IMR-90 (cell line): ENCODE data around the gene PCYT2. TPM values are rescaled to one million over a fixed set of nuclear protein-coding genes. Genes with fewer than 3 reads are reported as not detected.

ENCODE experiments used
- ATAC-seq: fragments of 200-7000 bp; cut with Tn5 transposase; 2 replicates; pipeline ENCODE4 v1.9.1; 2020; ENCODE audit warnings: low read depth, mild to moderate bottlenecking, moderate library complexity
- BruUV-seq: library from RNA; stranded (reverse); fragments of 400-500 nt; replicated peaks from 2 replicates; lab custom pipeline; 2021; lab: Mats Ljungman, UMichigan
- CTCF ChIA-PET: fragments of 300-600 bp; formaldehyde crosslinking; extraction: SDS; loops from one replicate; lab custom pipeline; 2021; ENCODE audit warnings: antibody characterized with exemption; lab: Yijun Ruan, JAX
- POLR2A ChIA-PET: fragments of 300-600 bp; sonication (Branson Sonifier 250); formaldehyde crosslinking; loops from one replicate; lab custom pipeline; 2022; ENCODE audit warnings: antibody characterized with exemption; ENCODE audit not compliant: unreplicated experiment; lab: Charles Lee
- DNase-seq: peaks from one replicate; pipeline ENCODE4 v3.0.0; 2013
- H2AFZ ChIP-seq: replicated peaks from 2 replicates; pipeline ENCODE3; 2013; ENCODE audit warnings: low read length, mild to moderate bottlenecking; ENCODE audit not compliant: poor library complexity
- H2AK5ac ChIP-seq: 2 replicates; pipeline ENCODE4 v1.6.1; 2013; ENCODE audit warnings: low read depth, low read length, inconsistent platforms
- H2AK9ac ChIP-seq: replicated peaks from 2 replicates; pipeline ENCODE3; 2013; ENCODE audit warnings: mild to moderate bottlenecking, low read depth, low read length, moderate library complexity; ENCODE audit not compliant: poor library complexity
- H2BK120ac ChIP-seq: 2 replicates; pipeline ENCODE4 v1.6.1; 2013; ENCODE audit warnings: low read depth, low read length, inconsistent platforms
- H2BK15ac ChIP-seq: 3 replicates; pipeline ENCODE4 v1.6.1; 2013; ENCODE audit warnings: low read depth, low read length, inconsistent platforms
- H2BK20ac ChIP-seq: 2 replicates; pipeline ENCODE4 v1.6.1; 2013; ENCODE audit warnings: low read depth, mild to moderate bottlenecking, inconsistent platforms, low read length, moderate library complexity
- H2BK5ac ChIP-seq: 2 replicates; pipeline ENCODE4 v1.6.1; 2013; ENCODE audit warnings: mild to moderate bottlenecking, low read depth, low read length, inconsistent platforms; ENCODE audit not compliant: poor library complexity, severe bottlenecking
- H3K14ac ChIP-seq: replicated peaks from 2 replicates; pipeline ENCODE4 v1.6.1; 2013; ENCODE audit warnings: low read depth, low read length, inconsistent platforms
- H3K18ac ChIP-seq: 2 replicates; pipeline ENCODE4 v1.6.1; 2013; ENCODE audit warnings: low read depth, low read length, control low read depth
- H3K23ac ChIP-seq: 2 replicates; pipeline ENCODE4 v1.6.1; 2013; ENCODE audit warnings: low read depth, low read length, inconsistent platforms
- H3K27ac ChIP-seq: 2 replicates; pipeline ENCODE4 v1.5.1; 2013; ENCODE audit warnings: mild to moderate bottlenecking, control low read depth, low read length; ENCODE audit not compliant: insufficient read depth
- H3K27me3 ChIP-seq: 2 replicates; pipeline ENCODE4 v1.6.1; 2013; ENCODE audit warnings: low read length; ENCODE audit not compliant: control insufficient read depth, insufficient read depth
- H3K36me3 ChIP-seq: 2 replicates; pipeline ENCODE4 v1.6.1; 2013; ENCODE audit warnings: low read length, mixed read lengths; ENCODE audit not compliant: control insufficient read depth, insufficient read depth
- H3K4ac ChIP-seq: 2 replicates; pipeline ENCODE4 v1.6.1; 2013; ENCODE audit warnings: low read depth, low read length, inconsistent platforms
- H3K4me1 ChIP-seq: 2 replicates; pipeline ENCODE4 v1.6.1; 2013; ENCODE audit warnings: low read length, mixed read lengths; ENCODE audit not compliant: control insufficient read depth, insufficient read depth
- H3K4me2 ChIP-seq: 2 replicates; pipeline ENCODE4 v1.6.1; 2013; ENCODE audit warnings: low read depth, mild to moderate bottlenecking, control low read depth, low read length, moderate library complexity
- H3K4me3 ChIP-seq: 2 replicates; pipeline ENCODE4 v1.5.1; 2013; ENCODE audit warnings: low read depth, mild to moderate bottlenecking, control low read depth, low read length, moderate library complexity; ENCODE audit not compliant: insufficient read depth
- H3K56ac ChIP-seq: 2 replicates; pipeline ENCODE4 v1.6.1; 2013; ENCODE audit warnings: low read length, inconsistent platforms; ENCODE audit not compliant: insufficient read depth; ENCODE audit errors: extremely low read depth
- H3K79me1 ChIP-seq, 2 experiments: 2 replicates each; pipeline ENCODE4 v1.6.1; 2013; ENCODE audit warnings: low read length in 2 of 2, inconsistent platforms in 1 of 2, low read depth in 1 of 2
- H3K9ac ChIP-seq: 2 replicates; pipeline ENCODE4 v1.6.1; 2013; ENCODE audit warnings: low read depth, low read length, control low read depth
- H3K9me1 ChIP-seq: 2 replicates; pipeline ENCODE4 v1.6.1; 2013; ENCODE audit warnings: low read length, inconsistent platforms; ENCODE audit not compliant: insufficient read depth
- H3K9me3 ChIP-seq: 2 replicates; pipeline ENCODE4 v1.6.1; 2013; ENCODE audit warnings: low read length; ENCODE audit not compliant: control insufficient read depth, insufficient read depth
- H4K20me1 ChIP-seq: 2 replicates; pipeline ENCODE4 v1.6.1; 2013; ENCODE audit warnings: low read length, inconsistent platforms; ENCODE audit not compliant: insufficient read depth
- H4K5ac ChIP-seq: 2 replicates; pipeline ENCODE4 v1.6.1; 2013; ENCODE audit warnings: mild to moderate bottlenecking, low read depth, low read length, control low read depth
- H4K8ac ChIP-seq, 2 experiments: 2 replicates each; pipeline ENCODE4 v1.6.1; 2013; ENCODE audit warnings: low read depth in 2 of 2, low read length in 2 of 2, control low read depth in 1 of 2, inconsistent platforms in 1 of 2
- H4K91ac ChIP-seq: 2 replicates; pipeline ENCODE4 v1.6.1; 2013; ENCODE audit warnings: low read depth, low read length, inconsistent platforms; ENCODE audit not compliant: insufficient read depth
- BHLHE40 ChIP-seq: fragments of 150-350 bp; IDR thresholded peaks from 2 replicates; pipeline ENCODE4 v1.6.1; 2016; ENCODE audit warnings: mild to moderate bottlenecking, low read depth, low read length
- CEBPB ChIP-seq: IDR thresholded peaks from 2 replicates; pipeline ENCODE4 v1.6.1; 2012; ENCODE audit warnings: low read depth, low read length, improper control_type of control experiment
- CTCF ChIP-seq: conservative IDR thresholded peaks from 2 replicates; pipeline ENCODE4 v1.5.1; 2012; ENCODE audit warnings: mild to moderate bottlenecking, low read depth, low read length, improper control_type of control experiment
- FOS ChIP-seq: fragments of 150-350 bp; IDR thresholded peaks from 2 replicates; pipeline ENCODE4 v1.6.1; 2016; ENCODE audit warnings: low read depth, low read length
- MAFK ChIP-seq: IDR thresholded peaks from 2 replicates; pipeline ENCODE4 v1.6.1; 2012; ENCODE audit warnings: low read depth, low read length, improper control_type of control experiment
- MAZ ChIP-seq: IDR thresholded peaks from 2 replicates; pipeline ENCODE4 v1.6.1; 2012; ENCODE audit warnings: low read depth, mild to moderate bottlenecking, low read length, improper control_type of control experiment, moderate library complexity, borderline replicate concordance
- NFE2L2 ChIP-seq: fragments of 150-350 bp; IDR thresholded peaks from 2 replicates; pipeline ENCODE4 v1.6.1; 2016; ENCODE audit warnings: low read depth, mild to moderate bottlenecking, low read length
- RAD21 ChIP-seq: IDR thresholded peaks from 2 replicates; pipeline ENCODE4 v1.6.1; 2012; ENCODE audit warnings: low read length, improper control_type of control experiment
- RCOR1 ChIP-seq: IDR thresholded peaks from 2 replicates; pipeline ENCODE4 v1.6.1; 2012; ENCODE audit warnings: mild to moderate bottlenecking, low read length, improper control_type of control experiment; ENCODE audit not compliant: insufficient replicate concordance
- SMC3 ChIP-seq: fragments of 150-350 bp; IDR thresholded peaks from 2 replicates; pipeline ENCODE4 v1.6.1; 2016; ENCODE audit warnings: low read depth, mild to moderate bottlenecking, antibody characterized with exemption, low read length, moderate library complexity
- USF2 ChIP-seq: fragments of 150-350 bp; IDR thresholded peaks from 2 replicates; pipeline ENCODE4 v1.6.1; 2017; ENCODE audit warnings: mild to moderate bottlenecking, antibody characterized with exemption, low read length, low read depth
- WGBS, 2 experiments: methylation state at CpG; one replicate each; pipeline versions ENCODE4 v1.1.5 to v1.1.7; 2013; ENCODE audit warnings: missing lambda C conversion rate in 2 of 2; ENCODE audit not compliant: insufficient read length in 1 of 2; ENCODE audit errors: extremely low coverage in 2 of 2; 5-methylcytosine and 5-hydroxymethylcytosine counted together
- dilution Hi-C: fragments of 300-500 bp; cut with HindIII; formaldehyde crosslinking; loops from one replicate; pipeline ENCODE4 v1.14.3; 2018; ENCODE audit warnings: low sequenced_read_pairs; ENCODE audit not compliant: unreplicated experiment
- in situ Hi-C: fragments of 300-500 bp; cut with MboI; formaldehyde crosslinking; loops from 3 replicates; pipeline ENCODE4 v1.14.3; 2019; ENCODE audit warnings: low sequenced_read_pairs, inconsistent platforms, mixed read lengths
- intact Hi-C: fragments of 100-400 bp; cut with micrococcal nuclease; formaldehyde crosslinking; loops from 2 replicates; pipeline ENCODE4 v1.10.0; 2022
- polyA plus RNA-seq, 3 experiments: library from polyadenylated mRNA; depleted of rRNA; stranded (reverse); fragments of >200 nt; gene quantifications; 2 replicates each; pipeline ENCODE4 v1.2.3, GENCODE V29; 2012; ENCODE audit warnings: low replicate concordance in 1 of 3
- total RNA-seq: library from RNA; depleted of rRNA; stranded (reverse); fragments of >200 nt; gene quantifications from 2 replicates; pipeline ENCODE4 v1.2.3, GENCODE V29; 2012

PCYT2 gene
- total and polyA plus RNA-seq, 2 of the 4 experiments (the other 2 are of a cell fraction): 37.3 to 38.5 TPM

- Histone ChIP-seq H2BK20ac (no peak overlapping the region), H3K36me3 (peaks cover 20% of the 10 kb centered on the region; the same call in 1 of the 2 replicates), H3K9me1 (0 out of 2 replicates have a peak, but pooled peaks cover 4% of the 10 kb centered on the region), H2AK9ac (no peak overlapping the region), H3K9me3 (no peaks in the 10 kb centered on the region), H3K4ac (no peak overlapping the region), H3K18ac (no peak overlapping the region), H2BK15ac (no peak overlapping the region), H2AFZ (no peak overlapping the region), H3K9ac (no peak overlapping the region), H3K27ac (no peak overlapping the region), H3K56ac (no peak overlapping the region), H4K8ac (no peak overlapping the region), H3K14ac (no peak overlapping the region), H4K91ac (no peak overlapping the region), H4K5ac (no peak overlapping the region), H3K79me1 (peaks cover 0 to 20% of the 10 kb centered on the region in 2 experiments; a peak in 2 of 4 replicates), H3K4me1 (peaks cover 2% of the 10 kb centered on the region; the same call in 1 of the 2 replicates), H3K23ac (no peak overlapping the region), H3K4me2 (no peak overlapping the region), H2AK5ac (no peak overlapping the region), H4K20me1 (peaks cover 10% of the 10 kb centered on the region), H3K27me3 (no peaks in the 10 kb centered on the region), H3K4me3 (no peak overlapping the region), H2BK120ac (no peak overlapping the region), H2BK5ac (no peak overlapping the region)
- in situ Hi-C loops (no loop called here), intact Hi-C loops (no loop called here), dilution Hi-C loops (no loop called here)
- BruUV-seq: no TSS peak
- DNase-seq (no peak), ATAC-seq (no peak)
- TF ChIP-seq BHLHE40 (no peak), MAZ (no peak), RCOR1 (no peak), USF2 (no peak), CEBPB (no peak), NFE2L2 (no peak), MAFK (no peak), RAD21 (no peak), SMC3 (no peak), CTCF (no peak), FOS (no peak)
- WGBS, 2 experiments: 84% methylated on average over 5 of the region's 28 CpGs; no CpG with 5 or more reads in 1 of the 2 experiments
- ChIA-PET POLR2A (no interaction called here), CTCF (no interaction called here)
Observed at GRCh38 chr17:81904600-81905423, 6.4 kb downstream of the PCYT2 start.
